Calu3 (cell line): ENCODE results near the gene ZBTB20. TPM values are rescaled to one million over a fixed set of nuclear protein-coding genes. Genes with fewer than 3 reads are reported as not detected.

Source experiments
- BruUV-seq: library from RNA; stranded (reverse); fragments of 400-500 nt; replicated peaks from 2 replicates; lab custom pipeline; 2021; lab: Mats Ljungman, UMichigan
- CTCF ChIA-PET: fragments of 300-600 bp; sonication (Branson Sonifier 250); formaldehyde crosslinking; loops from one replicate; lab custom pipeline; 2022; ENCODE audit warnings: antibody characterized with exemption; lab: Charles Lee
- DNase-seq: peaks from one replicate; pipeline ENCODE4 v3.0.0; 2022
- H3K27ac Mint-ChIP-seq: one replicate; pipeline ENCODE4 v1.8.0; 2022; ENCODE audit warnings: mixed read lengths; ENCODE audit not compliant: unreplicated experiment
- H3K27me3 Mint-ChIP-seq: one replicate; pipeline ENCODE4 v1.8.0; 2022; ENCODE audit warnings: mixed read lengths; ENCODE audit not compliant: unreplicated experiment
- H3K36me3 Mint-ChIP-seq: one replicate; pipeline ENCODE4 v1.8.0; 2022; ENCODE audit warnings: mild to moderate bottlenecking, moderate library complexity, mixed read lengths; ENCODE audit not compliant: insufficient read depth, unreplicated experiment
- H3K4me1 Mint-ChIP-seq: one replicate; pipeline ENCODE4 v1.8.0; 2022; ENCODE audit warnings: mild to moderate bottlenecking, low read depth, mixed read lengths; ENCODE audit not compliant: unreplicated experiment
- H3K4me3 Mint-ChIP-seq: one replicate; pipeline ENCODE4 v1.8.0; 2022; ENCODE audit warnings: mild to moderate bottlenecking, low read depth, moderate library complexity, mixed read lengths; ENCODE audit not compliant: unreplicated experiment
- H3K9me3 Mint-ChIP-seq: one replicate; pipeline ENCODE4 v1.8.0; 2022; ENCODE audit warnings: low read depth, mixed read lengths; ENCODE audit not compliant: unreplicated experiment
- intact Hi-C: fragments of 100-400 bp; cut with micrococcal nuclease; formaldehyde crosslinking; loops from one replicate; pipeline ENCODE4 v1.10.0; 2022; ENCODE audit not compliant: unreplicated experiment
- total RNA-seq: library from RNA; stranded (reverse); gene quantifications from 2 replicates; pipeline ENCODE4 v1.2.3, GENCODE V29; 2022
- TF ChIP-seq, protein P1 (sequence below): fragments of 200-600 bp; IDR thresholded peaks from one replicate; pipeline ENCODE4 v1.8.0; 2022; ENCODE audit warnings: antibody characterized with exemption; ENCODE audit not compliant: unreplicated experiment

Gene ZBTB20
- total RNA-seq, 1 experiment from 2014 or later = 24.1 TPM

GRCh38 chr3:114462750-114463149 lies 684.3 kb downstream of the ZBTB20 start:
- H3K4me1 Mint-ChIP-seq = peaks cover 11% of the 10 kb centered on the region
- no peaks in the 10 kb centered on the region for H3K27me3 Mint-ChIP-seq
- BruUV-seq = no TSS peak
- intact Hi-C loops = no loop called here
- TF ChIP-seq, protein P1, sequence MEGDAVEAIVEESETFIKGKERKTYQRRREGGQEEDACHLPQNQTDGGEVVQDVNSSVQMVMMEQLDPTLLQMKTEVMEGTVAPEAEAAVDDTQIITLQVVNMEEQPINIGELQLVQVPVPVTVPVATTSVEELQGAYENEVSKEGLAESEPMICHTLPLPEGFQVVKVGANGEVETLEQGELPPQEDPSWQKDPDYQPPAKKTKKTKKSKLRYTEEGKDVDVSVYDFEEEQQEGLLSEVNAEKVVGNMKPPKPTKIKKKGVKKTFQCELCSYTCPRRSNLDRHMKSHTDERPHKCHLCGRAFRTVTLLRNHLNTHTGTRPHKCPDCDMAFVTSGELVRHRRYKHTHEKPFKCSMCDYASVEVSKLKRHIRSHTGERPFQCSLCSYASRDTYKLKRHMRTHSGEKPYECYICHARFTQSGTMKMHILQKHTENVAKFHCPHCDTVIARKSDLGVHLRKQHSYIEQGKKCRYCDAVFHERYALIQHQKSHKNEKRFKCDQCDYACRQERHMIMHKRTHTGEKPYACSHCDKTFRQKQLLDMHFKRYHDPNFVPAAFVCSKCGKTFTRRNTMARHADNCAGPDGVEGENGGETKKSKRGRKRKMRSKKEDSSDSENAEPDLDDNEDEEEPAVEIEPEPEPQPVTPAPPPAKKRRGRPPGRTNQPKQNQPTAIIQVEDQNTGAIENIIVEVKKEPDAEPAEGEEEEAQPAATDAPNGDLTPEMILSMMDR = no peak
- H3K4me3 Mint-ChIP-seq = no peak overlapping the region
- CTCF ChIA-PET = no interaction called here
- H3K36me3 Mint-ChIP-seq = no peaks in the 10 kb centered on the region
- no peak for DNase-seq
- H3K27ac Mint-ChIP-seq = no peak overlapping the region
- H3K9me3 Mint-ChIP-seq = no peaks in the 10 kb centered on the region

DNA sequence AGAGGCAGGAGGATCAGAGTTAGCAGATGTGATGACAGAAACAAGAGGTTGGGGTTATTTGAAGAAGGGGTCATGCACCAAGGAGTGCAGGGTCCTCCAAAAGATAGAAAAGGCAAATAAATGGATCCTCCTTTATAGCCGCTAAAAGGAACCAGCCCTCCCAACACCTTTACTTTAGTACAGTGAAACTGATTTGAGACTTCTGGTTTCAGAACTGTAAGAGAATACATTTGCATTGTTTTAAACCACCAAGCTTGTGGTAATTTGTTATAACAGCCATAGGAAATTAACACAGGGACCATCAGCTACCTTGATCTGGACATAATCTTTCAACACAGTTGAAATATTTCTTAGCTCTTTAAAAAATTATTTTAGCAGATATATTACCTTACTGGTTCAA lies 686.6 kb downstream of the ZBTB20 start:
- H3K9me3 Mint-ChIP-seq = no peaks in the 10 kb centered on the region
- H3K36me3 Mint-ChIP-seq = no peaks in the 10 kb centered on the region
- TF ChIP-seq, protein P1 = no peak
- H3K4me1 Mint-ChIP-seq = peaks cover 11% of the 10 kb centered on the region
- H3K4me3 Mint-ChIP-seq = no peak overlapping the region
- CTCF ChIA-PET = interaction anchor here (0.6 to 1.8 kb wide), 2 partner anchors 55 to 89 kb away, joined by 3 to 6 read pairs; no protein-coding TSS in a partner anchor
- H3K27me3 Mint-ChIP-seq = no peaks in the 10 kb centered on the region
- BruUV-seq = no TSS peak
- intact Hi-C loops = no loop called here
- H3K27ac Mint-ChIP-seq = no peak overlapping the region
- DNase-seq = no peak

GRCh38 chr3:114456742-114457141 lies 690.3 kb downstream of the ZBTB20 start:
- no peak for DNase-seq
- TF ChIP-seq, protein P1 = no peak
- peaks cover 17% of the 10 kb centered on the region for H3K4me1 Mint-ChIP-seq
- intact Hi-C loops = no loop called here
- BruUV-seq = no TSS peak
- no peaks in the 10 kb centered on the region for H3K9me3 Mint-ChIP-seq
- H3K4me3 Mint-ChIP-seq = no peak overlapping the region
- H3K27me3 Mint-ChIP-seq = no peaks in the 10 kb centered on the region
- H3K36me3 Mint-ChIP-seq = no peaks in the 10 kb centered on the region
- CTCF ChIA-PET = no interaction called here
- H3K27ac Mint-ChIP-seq = no peak overlapping the region

- Mint-ChIP-seq H3K4me3 (no peak overlapping the region), H3K9me3 (no peaks in the 10 kb centered on the region), H3K36me3 (no peaks in the 10 kb centered on the region), H3K27me3 (no peaks in the 10 kb centered on the region), H3K27ac (no peak overlapping the region), H3K4me1 (peaks cover 25% of the 10 kb centered on the region)
- no TSS peak for BruUV-seq
- DNase-seq = no peak
- intact Hi-C loops = no loop called here
- TF ChIP-seq, protein P1 = no peak
- CTCF ChIA-PET = interaction anchor here (0.7 to 0.8 kb wide), 2 partner anchors 44 to 75 kb away, joined by 9 to 11 read pairs; no protein-coding TSS in a partner anchor
Measured at GRCh38 chr3:114455432-114455831, 691.7 kb downstream of the ZBTB20 start.
